Thyroid gland (tissue), 4 donors: Measurements from ENCODE around the gene EVA1B. TPM values are rescaled to one million over a fixed set of nuclear protein-coding genes. Genes with fewer than 3 reads are reported as not detected.

ENCODE experiments used
- DNase-seq, 2 donors: peaks; one replicate each; pipeline ENCODE4 v3.0.0-alpha.2; 2019
- H3K27ac ChIP-seq, 3 donors: fragments of 200-600 bp; sonication (generic); 1 replicate in 2 of 3; 2 replicates in 1 of 3; pipeline ENCODE4 v1.5.1; 2016 to 2019; ENCODE audit warnings: mild to moderate bottlenecking in 1 of 3, moderate library complexity in 1 of 3
- H3K27me3 ChIP-seq: fragments of 200-600 bp; sonication (generic); one replicate; pipeline ENCODE4 v1.5.1; 2019
- H3K36me3 ChIP-seq, 2 donors: fragments of 200-600 bp; sonication (generic); one replicate each; pipeline ENCODE4 v1.5.1; 2016 to 2019
- H3K4me1 ChIP-seq, 2 donors: fragments of 200-600 bp; sonication (generic); one replicate each; pipeline ENCODE4 v1.5.1; 2017 to 2019
- H3K4me3 ChIP-seq, 3 donors: fragments of 200-600 bp; sonication (generic); replicated peaks in 1 of 3; 1 replicate in 2 of 3; 2 replicates in 1 of 3; pipeline ENCODE4 v1.5.1; 2016; ENCODE audit warnings: mild to moderate bottlenecking in 1 of 3
- H3K9me3 ChIP-seq: fragments of 200-600 bp; sonication (generic); one replicate; pipeline ENCODE4 v1.5.1; 2017
- POLR2A ChIP-seq, 2 donors: fragments of 450-650 bp; IDR thresholded peaks; one replicate each; pipeline ENCODE4 v1.6.1; 2017; ENCODE audit warnings: antibody characterized with exemption in 2 of 2, mild to moderate bottlenecking in 2 of 2, moderate library complexity in 1 of 2
- WGBS, 2 donors: methylation state at CpG; one replicate each; pipeline ENCODE4 v1.1.5; 2017; 5-methylcytosine and 5-hydroxymethylcytosine counted together
- intact Hi-C: fragments of 100-400 bp; cut with DNase I; formaldehyde crosslinking; loops from one replicate; pipeline ENCODE4 v1.15.1; 2023
- total RNA-seq, 4 donors: library from RNA; depleted of rRNA; stranded (reverse); fragments of >200 nt; gene quantifications; one replicate each; pipeline ENCODE4 v1.2.3, GENCODE V29; 2016
- TF ChIP-seq, protein P1 (sequence below), 6 experiments: fragments of 200-600 bp in 3 of 6; fragments of 450-650 bp in 3 of 6; sonication (generic) in 3 of 6; IDR thresholded peaks; one replicate each; pipeline ENCODE4 v1.5.1; 2016 to 2019; ENCODE audit warnings: antibody characterized with exemption in 6 of 6, mild to moderate bottlenecking in 2 of 6, inconsistent platforms in 1 of 6, moderate library complexity in 1 of 6

EVA1B gene
- total RNA-seq, 4 donors from 2014 or later, result 30.7 to 71.5 (median 52.5) TPM

DNA sequence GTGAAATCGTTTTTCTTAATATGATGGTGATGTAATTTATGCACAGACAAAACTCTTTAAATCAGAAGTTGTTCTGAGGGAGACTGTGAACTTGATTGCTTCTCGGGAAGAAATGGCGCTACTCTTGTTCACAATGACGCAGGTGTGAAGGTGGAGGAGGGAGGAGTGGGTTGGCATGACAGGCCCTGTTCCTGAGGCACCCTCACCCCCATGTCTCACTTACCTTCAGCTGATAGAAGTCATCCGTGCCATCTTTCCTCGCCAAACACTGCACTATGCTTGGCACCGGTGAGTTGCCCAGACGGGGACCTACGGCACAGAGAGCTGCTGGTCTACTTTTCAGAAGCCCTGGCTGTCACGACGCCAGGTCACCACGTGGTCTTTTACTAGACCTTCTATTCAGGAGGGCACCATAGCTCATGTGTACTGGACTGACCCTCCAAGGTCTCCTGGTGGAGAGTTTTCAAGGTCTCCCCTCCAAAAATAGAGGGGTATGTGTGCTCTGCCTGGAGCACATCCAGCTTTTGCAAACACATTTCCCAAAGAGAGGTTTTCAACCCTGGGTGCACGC is 35.2 kb upstream of the EVA1B start:
- WGBS, 2 donors, result 81 to 87% methylated on average over 13 of the region's 13 CpGs
- H3K4me1 ChIP-seq, result peaks cover 32 to 34% of the 10 kb centered on the region in 2 donors
- no peaks in the 10 kb centered on the region for H3K27me3 ChIP-seq
- DNase-seq, result peak; percentile 38 to 53
- intact Hi-C loops, result no loop called here
- H3K27ac ChIP-seq, result peak overlapping the region; percentile 75 to 90 (median 86)
- H3K36me3 ChIP-seq, result peaks cover 23 to 27% of the 10 kb centered on the region in 2 donors
- no peak overlapping the region for H3K4me3 ChIP-seq
- TF ChIP-seq POLR2A (IDR thresholded peaks at IDR 0.05), result no peak
- TF ChIP-seq, protein P1, sequence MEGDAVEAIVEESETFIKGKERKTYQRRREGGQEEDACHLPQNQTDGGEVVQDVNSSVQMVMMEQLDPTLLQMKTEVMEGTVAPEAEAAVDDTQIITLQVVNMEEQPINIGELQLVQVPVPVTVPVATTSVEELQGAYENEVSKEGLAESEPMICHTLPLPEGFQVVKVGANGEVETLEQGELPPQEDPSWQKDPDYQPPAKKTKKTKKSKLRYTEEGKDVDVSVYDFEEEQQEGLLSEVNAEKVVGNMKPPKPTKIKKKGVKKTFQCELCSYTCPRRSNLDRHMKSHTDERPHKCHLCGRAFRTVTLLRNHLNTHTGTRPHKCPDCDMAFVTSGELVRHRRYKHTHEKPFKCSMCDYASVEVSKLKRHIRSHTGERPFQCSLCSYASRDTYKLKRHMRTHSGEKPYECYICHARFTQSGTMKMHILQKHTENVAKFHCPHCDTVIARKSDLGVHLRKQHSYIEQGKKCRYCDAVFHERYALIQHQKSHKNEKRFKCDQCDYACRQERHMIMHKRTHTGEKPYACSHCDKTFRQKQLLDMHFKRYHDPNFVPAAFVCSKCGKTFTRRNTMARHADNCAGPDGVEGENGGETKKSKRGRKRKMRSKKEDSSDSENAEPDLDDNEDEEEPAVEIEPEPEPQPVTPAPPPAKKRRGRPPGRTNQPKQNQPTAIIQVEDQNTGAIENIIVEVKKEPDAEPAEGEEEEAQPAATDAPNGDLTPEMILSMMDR (IDR thresholded peaks at IDR 0.05), result no peak
- H3K9me3 ChIP-seq, result no peaks in the 10 kb centered on the region

DNA sequence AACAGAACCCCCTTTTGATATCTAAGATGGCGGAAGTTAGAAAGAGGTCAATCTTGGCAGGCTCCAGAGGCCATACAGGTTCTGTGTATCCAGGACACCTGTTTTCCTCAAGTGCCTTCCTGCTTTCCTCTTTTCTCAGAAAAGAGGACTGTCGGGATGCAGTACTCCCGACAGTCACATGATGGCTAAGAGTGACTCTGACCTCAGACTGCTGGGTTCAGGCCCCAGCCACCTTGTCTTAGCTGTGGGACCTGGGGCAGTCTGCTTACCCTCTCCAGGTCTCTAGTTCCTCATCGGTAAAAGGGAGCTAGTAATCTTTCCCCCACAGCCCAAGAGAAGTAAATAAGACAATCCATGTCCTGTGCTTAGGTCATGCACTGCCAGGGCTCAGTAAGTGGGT is 32.4 kb upstream of the EVA1B start:
- 84 to 89% methylated on average over 4 of the region's 4 CpGs for WGBS, 2 donors
- Histone ChIP-seq H3K4me1 (peaks cover 41 to 45% of the 10 kb centered on the region in 2 donors), H3K9me3 (no peaks in the 10 kb centered on the region), H3K27me3 (no peaks in the 10 kb centered on the region), H3K36me3 (peaks cover 19 to 23% of the 10 kb centered on the region in 2 donors), H3K4me3 (no peak overlapping the region), H3K27ac (no peak overlapping the region)
- no peak for DNase-seq
- TF ChIP-seq POLR2A (IDR thresholded peaks at IDR 0.05), result no peak
- intact Hi-C loops, result no loop called here

DNA sequence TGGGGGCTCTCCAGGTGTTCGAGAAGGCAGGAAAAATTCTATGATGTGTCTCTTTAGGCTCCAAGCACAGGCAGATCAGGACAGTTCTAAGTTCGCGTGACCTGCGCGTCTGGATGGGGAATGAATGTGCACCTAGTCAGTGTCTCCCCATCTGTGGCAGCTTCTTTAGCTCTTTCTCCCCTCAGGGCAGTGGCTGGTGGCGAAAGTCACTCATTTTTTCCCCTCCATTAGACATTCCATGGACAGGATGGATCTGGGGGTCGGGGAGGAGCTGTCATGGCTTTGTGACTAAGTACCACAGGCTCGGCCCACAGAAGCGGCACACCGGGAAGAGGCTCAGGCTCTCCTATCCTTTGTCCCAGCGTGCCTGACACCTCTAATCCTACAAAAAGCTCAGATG is 31.0 kb upstream of the EVA1B start:
- intact Hi-C loops, result no loop called here
- no peaks in the 10 kb centered on the region for H3K9me3 ChIP-seq
- no peak for DNase-seq
- H3K4me3 ChIP-seq, result no peak overlapping the region
- H3K27ac ChIP-seq, result no peak overlapping the region
- WGBS, 2 donors, result 90 to 96% methylated on average over 11 of the region's 11 CpGs
- no peaks in the 10 kb centered on the region for H3K27me3 ChIP-seq
- peaks cover 42 to 45% of the 10 kb centered on the region in 2 donors for H3K4me1 ChIP-seq
- peaks cover 19 to 23% of the 10 kb centered on the region in 2 donors for H3K36me3 ChIP-seq
- no peak for TF ChIP-seq POLR2A (IDR thresholded peaks at IDR 0.05)
- TF ChIP-seq, protein P1 (IDR thresholded peaks at IDR 0.05), result no peak

- Histone ChIP-seq H3K36me3 (peaks cover 21 to 23% of the 10 kb centered on the region in 2 donors), H3K27ac (peak overlapping the region in 1 of 3 donors; percentile 30), H3K27me3 (no peaks in the 10 kb centered on the region), H3K4me1 (peaks cover 34 to 45% of the 10 kb centered on the region in 2 donors), H3K9me3 (no peaks in the 10 kb centered on the region), H3K4me3 (no peak overlapping the region)
- 89 to 90% methylated on average over 7 to 15 of the region's 15 CpGs for whole genome bisulfite sequencing, 2 donors
- DNase-seq, result no peak
- intact Hi-C loops, result no loop called here
- no peak for TF ChIP-seq POLR2A (IDR thresholded peaks at IDR 0.05)
- TF ChIP-seq, protein P1 (IDR thresholded peaks at IDR 0.05), result no peak
Observed at GRCh38 chr1:36352910-36353878, 29.7 kb upstream of the EVA1B start.

DNA sequence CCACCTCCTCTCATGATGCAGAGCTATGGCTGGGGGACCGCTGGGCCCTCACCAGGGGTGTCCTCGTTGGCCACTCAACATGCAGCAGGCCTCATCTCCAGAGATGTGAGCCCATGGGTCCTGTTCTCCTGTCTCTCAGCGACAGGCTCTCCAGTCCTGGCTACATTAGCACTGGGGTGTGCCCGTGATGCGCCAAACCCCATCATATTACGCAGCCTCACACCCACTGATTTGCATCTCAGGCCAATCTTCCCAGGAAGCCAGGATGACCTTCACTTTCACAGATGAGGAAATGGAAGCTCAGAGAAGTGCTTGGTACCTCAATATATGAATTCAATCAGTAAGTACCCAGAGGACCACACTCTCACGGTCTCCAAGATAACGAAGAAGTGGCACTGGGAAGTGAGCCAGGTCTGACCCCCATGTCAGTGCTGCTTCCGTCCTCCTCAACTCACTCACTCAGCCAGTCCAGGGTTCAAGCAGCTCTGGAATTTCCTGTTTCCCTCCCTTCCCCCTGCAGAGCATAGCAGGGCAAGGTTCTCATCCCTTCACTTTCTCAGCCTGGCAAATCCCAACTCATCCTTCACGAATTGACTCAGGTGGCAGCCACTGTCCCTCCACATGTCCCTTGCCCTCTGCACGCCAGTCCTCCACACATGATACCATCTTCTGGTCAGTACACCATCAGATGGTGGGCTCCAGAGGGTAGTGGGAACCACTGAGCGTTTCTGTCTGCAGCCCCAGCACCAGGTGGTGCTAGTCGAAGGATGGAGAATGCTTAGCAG is 28.9 kb upstream of the EVA1B start:
- H3K27ac ChIP-seq, result peak overlapping the region; percentile 79 to 92 (median 88)
- WGBS, 2 donors, result 75 to 82% methylated on average over 12 to 13 of the region's 13 CpGs
- H3K4me1 ChIP-seq, result peaks cover 34 to 45% of the 10 kb centered on the region in 2 donors
- intact Hi-C loops, result no loop called here
- no peaks in the 10 kb centered on the region for H3K9me3 ChIP-seq
- TF ChIP-seq POLR2A (IDR thresholded peaks at IDR 0.05), result no peak
- no peak for DNase-seq
- H3K36me3 ChIP-seq, result peaks cover 20 to 27% of the 10 kb centered on the region in 2 donors
- H3K4me3 ChIP-seq, result no peak overlapping the region
- H3K27me3 ChIP-seq, result no peaks in the 10 kb centered on the region
